PC-9 (cell line): Measurements from ENCODE around the gene MPST. TPM values are rescaled to one million over a fixed set of nuclear protein-coding genes. Genes with fewer than 3 reads are reported as not detected.

Source experiments
- BruUV-seq: library from RNA; stranded (reverse); fragments of 400-500 nt; replicated peaks from 2 replicates; lab custom pipeline; 2021; lab: Mats Ljungman, UMichigan
- CTCF ChIA-PET: fragments of 300-600 bp; sonication (Branson Sonifier 250); formaldehyde crosslinking; loops from one replicate; lab custom pipeline; 2022; ENCODE audit warnings: antibody characterized with exemption; lab: Charles Lee
- POLR2A ChIA-PET: fragments of 300-600 bp; sonication (Branson Sonifier 250); formaldehyde crosslinking; loops from one replicate; lab custom pipeline; 2022; ENCODE audit warnings: antibody characterized with exemption; ENCODE audit not compliant: unreplicated experiment; lab: Charles Lee
- DNase-seq, 2 experiments: peaks; one replicate each; pipeline versions ENCODE4 v3.0.0 to v3.0.0-alpha.2; 2015 to 2022; ENCODE audit warnings: mixed read lengths in 1 of 2
- H2AFZ ChIP-seq: fragments of 200-600 bp; sonication (generic); 2 replicates; pipeline ENCODE4 v1.8.1; 2017; ENCODE audit warnings: antibody characterized with exemption
- H3F3A ChIP-seq: fragments of 200-600 bp; sonication (generic); 2 replicates; pipeline ENCODE4 v1.8.1; 2017; ENCODE audit warnings: antibody characterized with exemption, mild to moderate bottlenecking, low read depth; ENCODE audit not compliant: insufficient read depth
- H3K27ac ChIP-seq: fragments of 200-600 bp; sonication (generic); 2 replicates; pipeline ENCODE4 v1.6.1; 2016; ENCODE audit warnings: mixed run types
- H3K27me3 ChIP-seq: fragments of 200-600 bp; sonication (generic); 2 replicates; pipeline ENCODE4 v1.6.1; 2016; ENCODE audit warnings: low read depth, mixed run types; ENCODE audit not compliant: insufficient read depth
- H3K36me3 ChIP-seq: fragments of 200-600 bp; sonication (generic); 2 replicates; pipeline ENCODE4 v1.6.1; 2016; ENCODE audit warnings: low read depth, mixed run types
- H3K4me1 ChIP-seq: fragments of 200-600 bp; sonication (generic); replicated peaks from 2 replicates; pipeline ENCODE4 v1.6.1; 2016; ENCODE audit warnings: mixed run types; ENCODE audit not compliant: insufficient read depth
- H3K4me2 ChIP-seq: fragments of 200-600 bp; sonication (generic); 2 replicates; pipeline ENCODE4 v1.6.1; 2017; ENCODE audit warnings: mixed run types
- H3K4me3 ChIP-seq: fragments of 200-600 bp; sonication (generic); 2 replicates; pipeline ENCODE4 v1.6.1; 2016; ENCODE audit warnings: mixed run types
- H3K79me2 ChIP-seq: fragments of 200-600 bp; sonication (generic); 2 replicates; pipeline ENCODE4 v1.6.1; 2017; ENCODE audit warnings: low read depth, mixed run types
- H3K9me2 ChIP-seq: fragments of 200-600 bp; sonication (generic); 2 replicates; pipeline ENCODE4 v1.8.1; 2017; ENCODE audit warnings: mild to moderate bottlenecking; ENCODE audit not compliant: insufficient read depth
- H3K9me3 ChIP-seq: fragments of 200-600 bp; sonication (generic); 2 replicates; pipeline ENCODE4 v1.8.1; 2016; ENCODE audit warnings: low read depth; ENCODE audit not compliant: insufficient read depth
- H4K20me1 ChIP-seq: fragments of 200-600 bp; sonication (generic); 2 replicates; pipeline ENCODE4 v1.8.1; 2017; ENCODE audit not compliant: insufficient read depth
- CTCF ChIP-seq: fragments of 200-600 bp; sonication (generic); conservative IDR thresholded peaks from 2 replicates; pipeline ENCODE4 v1.6.1; 2017; ENCODE audit warnings: mixed run types, antibody characterized with exemption, mild to moderate bottlenecking, moderate library complexity
- EZH2 ChIP-seq: fragments of 200-600 bp; sonication (generic); IDR thresholded peaks from 2 replicates; pipeline ENCODE4 v1.8.0; 2017; ENCODE audit warnings: antibody characterized with exemption, low read depth
- intact Hi-C: fragments of 100-400 bp; cut with micrococcal nuclease; formaldehyde crosslinking; loops from one replicate; pipeline ENCODE4 v1.10.0; 2022; ENCODE audit not compliant: unreplicated experiment
- total RNA-seq: library from RNA; stranded (reverse); gene quantifications from 2 replicates; pipeline ENCODE4 v1.2.3, GENCODE V29; 2021

Gene MPST
- total RNA-seq, 1 experiment from 2014 or later, result 75.9 TPM

- Histone ChIP-seq H3K4me3 (no peak overlapping the region), H3K9me2 (no peaks in the 10 kb centered on the region), H2AFZ (no peak overlapping the region), H3K79me2 (peaks cover 20% of the 10 kb centered on the region), H4K20me1 (peaks cover 7% of the 10 kb centered on the region; the same call in 1 of the 2 replicates), H3K27me3 (no peaks in the 10 kb centered on the region), H3K4me2 (0 out of 2 replicates have a peak overlapping the region, but pooled peaks have one; percentile 6), H3K9me3 (no peaks in the 10 kb centered on the region), H3K4me1 (peaks cover 53% of the 10 kb centered on the region), H3F3A (peaks cover 31% of the 10 kb centered on the region; the same call in 1 of the 2 replicates), H3K36me3 (peaks cover 10% of the 10 kb centered on the region; the same call in 1 of the 2 replicates), H3K27ac (no peak overlapping the region)
- DNase-seq, result no peak
- CTCF ChIA-PET, result interaction anchor here (0.7 kb wide), 1 partner anchor 20 kb away, joined by 4 read pairs; no protein-coding TSS in a partner anchor
- intact Hi-C loops, result no loop called here
- BruUV-seq, result no TSS peak
- POLR2A ChIA-PET, result no interaction called here
- no peak for TF ChIP-seq CTCF
- no peak for TF ChIP-seq EZH2
Observed at GRCh38 chr22:37012956-37013355, 6.6 kb upstream of the MPST start.

GRCh38 chr22:37014415-37014806 lies 5.1 kb upstream of the MPST start:
- no peak for TF ChIP-seq CTCF
- TF ChIP-seq EZH2, result no peak
- BruUV-seq, result no TSS peak
- intact Hi-C loops, result no loop called here

GRCh38 chr22:37014835-37015586 lies 4.5 kb upstream of the MPST start:
- Histone ChIP-seq H4K20me1 (peaks cover 7% of the 10 kb centered on the region; the same call in 1 of the 2 replicates), H2AFZ (no peak overlapping the region), H3K27me3 (no peaks in the 10 kb centered on the region), H3K9me3 (no peaks in the 10 kb centered on the region), H3K27ac (peak overlapping the region; percentile 21), H3K4me1 (peaks cover 60% of the 10 kb centered on the region), H3K9me2 (no peaks in the 10 kb centered on the region), H3K36me3 (peaks cover 10% of the 10 kb centered on the region; the same call in 1 of the 2 replicates), H3F3A (peaks cover 33% of the 10 kb centered on the region; the same call in 1 of the 2 replicates), H3K4me2 (peak overlapping the region; percentile 39), H3K4me3 (no peak overlapping the region), H3K79me2 (peaks cover 33% of the 10 kb centered on the region)
- intact Hi-C loops, result no loop called here
- BruUV-seq, result no TSS peak
- ChIA-PET POLR2A (no interaction called here), CTCF (no interaction called here)
- DNase-seq, result no peak
- TF ChIP-seq EZH2, result no peak
- TF ChIP-seq CTCF, result no peak

More at GRCh38 chr22:37014415-37014806, 5.1 kb upstream of the MPST start:
- Histone ChIP-seq H3K79me2 (peaks cover 30% of the 10 kb centered on the region), H4K20me1 (peaks cover 7% of the 10 kb centered on the region; the same call in 1 of the 2 replicates), H3K4me2 (peak overlapping the region; percentile 39; the same call in 1 of the 2 replicates), H3K4me3 (no peak overlapping the region), H3K27ac (no peak overlapping the region), H2AFZ (no peak overlapping the region), H3K9me2 (no peaks in the 10 kb centered on the region), H3K36me3 (peaks cover 10% of the 10 kb centered on the region; the same call in 1 of the 2 replicates), H3K4me1 (peaks cover 60% of the 10 kb centered on the region), H3F3A (peaks cover 31% of the 10 kb centered on the region; the same call in 1 of the 2 replicates), H3K9me3 (no peaks in the 10 kb centered on the region), H3K27me3 (no peaks in the 10 kb centered on the region)
- ChIA-PET POLR2A (no interaction called here), CTCF (no interaction called here)
- no peak for DNase-seq
